Suppressor macrophage (primary cell): ENCODE measurements around the gene CBFA2T2.
A peak's percentile ranks its signal among the peaks of the same experiment; 100 is the strongest.
"Not testable (repeated sequence)": the region's sequence is repeated elsewhere in the genome, so short reads cannot be mapped to it uniquely, and the experiment has no call there.

ENCODE experiments used
- DNase-seq, 4 experiments: peaks; one replicate each; pipeline ENCODE4 v3.0.0-alpha.2; 2020 to 2022

The CBFA2T2 gene

DNA sequence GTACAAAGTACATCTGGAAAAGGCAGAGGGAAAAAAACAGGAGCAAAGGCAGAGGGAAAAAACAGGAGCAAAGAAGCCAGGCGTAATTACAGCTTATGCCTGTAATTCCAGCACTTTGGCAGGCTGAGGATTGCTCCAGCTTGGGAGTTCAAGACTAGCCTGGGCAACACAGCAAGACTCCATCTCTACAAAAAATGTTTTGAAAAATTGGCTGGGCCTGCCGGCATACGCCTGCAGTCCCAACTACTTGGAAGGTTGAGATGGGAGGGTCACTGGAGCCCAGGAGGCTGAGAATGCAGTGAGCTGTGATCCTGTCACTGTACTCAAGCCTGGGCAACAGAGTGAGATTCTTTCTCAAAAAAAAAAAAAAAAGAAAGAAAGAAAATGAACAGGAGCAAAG is 19.0 kb upstream of the CBFA2T2 start:
- DNase-seq, result no peak

DNA sequence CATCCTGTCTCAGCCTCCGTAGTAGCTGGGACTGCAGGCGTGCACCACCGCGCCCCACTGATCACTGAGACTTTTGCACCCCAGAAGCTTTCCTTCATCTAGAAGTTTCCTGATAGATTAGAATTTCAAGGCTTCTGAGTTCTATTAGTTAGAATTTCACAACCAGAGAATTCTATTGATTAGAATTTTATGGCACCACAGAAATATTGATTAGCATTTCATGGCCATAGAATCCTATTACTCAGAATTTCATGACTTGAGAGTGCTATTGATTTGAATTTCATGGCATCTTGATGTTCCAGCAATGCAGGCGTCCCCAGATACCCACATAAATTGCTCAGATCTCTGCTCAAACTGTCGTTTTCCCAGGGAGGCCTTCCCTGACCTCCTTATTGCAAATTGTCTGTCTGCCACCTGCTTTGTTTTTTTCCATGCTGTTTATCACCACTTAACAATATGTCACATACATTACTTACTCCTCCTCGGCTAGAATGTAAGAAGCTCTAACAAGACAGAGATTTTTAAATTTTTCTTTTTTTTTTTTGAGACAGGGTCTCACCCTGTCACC is 16.9 kb upstream of the CBFA2T2 start:
- DNase-seq, result no peak

DNA sequence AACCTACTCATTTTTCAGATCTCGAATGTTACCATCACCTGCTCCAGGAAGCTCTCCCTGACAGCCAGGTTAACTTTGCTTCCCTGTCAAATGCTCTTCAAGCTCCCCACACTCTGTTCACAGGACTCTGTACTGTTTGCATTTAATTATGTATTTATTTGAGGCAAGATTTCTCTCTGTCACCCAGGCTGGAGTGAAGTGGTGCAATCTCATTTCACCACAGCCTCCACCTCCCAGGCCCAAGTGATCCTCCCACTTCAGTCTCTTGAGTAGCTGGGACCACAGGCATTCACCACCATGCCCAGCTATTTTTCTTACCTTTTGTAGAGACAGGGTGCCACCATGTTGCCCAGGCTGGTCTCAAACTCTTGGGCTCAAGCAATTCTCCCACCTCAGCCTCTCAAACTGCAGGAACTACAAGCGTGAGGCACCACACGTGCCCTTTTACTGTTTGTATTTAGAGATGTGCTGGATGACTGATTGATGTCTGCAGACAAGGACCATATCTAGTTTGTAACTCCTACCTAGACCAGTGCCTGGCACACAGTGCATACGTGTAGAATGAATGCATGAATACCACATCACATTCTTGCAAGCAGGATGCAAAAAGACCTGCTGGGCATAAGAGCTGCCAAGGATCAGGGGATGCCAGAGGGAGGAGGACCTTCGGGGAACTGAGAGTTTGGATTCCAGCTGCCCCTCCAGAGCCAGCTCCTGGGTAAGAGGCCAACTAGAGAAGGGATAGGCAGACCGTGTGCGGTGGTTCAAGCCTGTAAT is 15.6 kb upstream of the CBFA2T2 start:
- peak in 1 of 4 experiments; percentile 27 for DNase-seq

DNA sequence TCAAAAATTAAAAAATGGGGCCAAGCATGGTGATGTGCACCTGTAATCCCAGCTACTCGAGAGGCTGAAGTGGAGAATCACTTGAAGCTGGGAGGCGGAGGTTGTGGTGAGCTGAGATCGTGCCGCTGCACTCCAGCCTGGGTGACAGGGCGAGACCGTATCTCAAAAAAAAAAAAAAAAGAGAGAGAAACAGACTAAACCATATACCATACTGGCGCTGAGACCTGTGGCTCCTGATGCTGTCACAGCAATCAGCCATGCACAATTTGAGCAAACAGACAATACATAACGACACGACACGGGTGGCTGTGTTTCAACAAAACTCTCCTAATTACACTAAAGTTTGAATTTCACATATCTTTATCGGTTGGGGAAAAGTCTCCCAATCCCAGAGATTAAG is 14.9 kb upstream of the CBFA2T2 start:
- DNase-seq, result no peak

DNA sequence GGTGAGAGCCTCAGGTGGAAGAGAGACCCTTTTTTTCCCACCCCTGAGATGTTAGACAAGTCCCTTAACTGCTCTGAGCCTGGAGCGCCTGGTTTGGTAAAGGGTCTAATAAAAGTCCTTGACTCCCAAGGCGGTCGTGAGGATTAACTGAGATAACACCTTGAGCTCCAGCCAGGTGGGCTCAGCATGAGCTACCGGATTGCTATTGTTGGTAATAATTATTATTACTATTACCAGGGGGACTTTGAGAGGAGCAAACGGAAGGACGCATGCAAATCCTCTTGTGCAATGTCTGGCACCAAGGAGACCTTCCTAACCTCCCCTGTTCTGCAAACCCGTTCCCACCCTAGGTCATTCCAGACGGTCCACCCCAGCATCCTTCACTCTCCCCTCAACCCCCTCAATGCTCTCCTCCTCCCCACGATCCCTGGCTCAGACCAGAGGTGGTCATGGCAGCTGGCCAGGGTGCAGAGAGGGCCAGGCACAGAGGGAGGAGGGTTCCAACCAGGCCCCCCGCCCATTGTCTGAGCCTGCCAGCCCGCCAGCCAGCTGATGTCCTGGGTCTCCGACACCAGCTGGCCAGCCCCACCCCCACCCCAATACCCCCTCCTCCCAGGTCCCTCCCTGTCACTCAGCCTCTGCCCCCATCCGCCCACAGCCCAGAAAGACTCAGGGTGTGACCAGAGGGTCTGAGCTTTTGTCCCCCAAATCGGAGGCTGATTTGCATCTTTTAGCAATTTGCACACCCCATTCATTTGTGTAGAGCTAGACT is 14.3 kb upstream of the CBFA2T2 start:
- DNase-seq, result no peak

DNA sequence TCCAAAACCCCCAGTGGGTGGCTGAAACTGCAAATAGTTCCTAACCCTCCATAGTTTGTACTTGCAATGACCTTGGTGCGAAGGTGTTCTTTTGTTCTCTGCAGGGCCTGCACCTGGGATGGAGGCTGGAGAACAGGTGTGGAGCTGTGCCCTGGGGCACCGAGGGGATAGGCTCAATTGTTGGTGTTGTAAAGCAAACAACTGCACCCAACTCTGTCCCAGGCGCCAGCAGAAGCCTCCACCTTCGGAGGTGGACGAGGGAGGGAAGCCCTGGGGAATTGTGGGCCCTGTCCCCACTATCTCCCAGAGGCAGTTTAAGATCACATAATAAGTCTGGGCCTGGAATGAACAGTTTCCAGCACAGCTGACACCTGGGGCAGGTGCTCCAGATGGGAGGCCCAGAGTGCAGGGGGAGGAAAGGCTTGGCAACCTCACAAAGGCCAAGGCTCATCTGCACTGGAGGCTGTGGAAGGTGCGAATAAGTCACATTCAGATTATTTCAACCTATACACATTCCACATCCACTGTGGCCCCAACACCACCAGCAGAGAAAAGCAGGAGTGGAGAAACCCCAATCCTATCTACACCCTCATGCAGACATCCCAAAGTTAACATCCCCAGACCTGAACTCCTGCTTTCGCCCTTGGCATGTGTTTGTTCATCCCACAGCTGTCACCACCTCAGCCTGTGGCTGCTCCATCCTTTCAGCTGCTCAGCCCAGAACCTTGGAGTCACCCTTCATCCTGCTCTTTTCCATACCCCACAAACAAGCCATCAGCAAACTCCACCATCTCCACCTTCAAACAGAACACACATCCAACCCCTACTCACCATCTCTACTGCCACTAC is 12.3 kb upstream of the CBFA2T2 start:
- DNase-seq, result no peak

DNA sequence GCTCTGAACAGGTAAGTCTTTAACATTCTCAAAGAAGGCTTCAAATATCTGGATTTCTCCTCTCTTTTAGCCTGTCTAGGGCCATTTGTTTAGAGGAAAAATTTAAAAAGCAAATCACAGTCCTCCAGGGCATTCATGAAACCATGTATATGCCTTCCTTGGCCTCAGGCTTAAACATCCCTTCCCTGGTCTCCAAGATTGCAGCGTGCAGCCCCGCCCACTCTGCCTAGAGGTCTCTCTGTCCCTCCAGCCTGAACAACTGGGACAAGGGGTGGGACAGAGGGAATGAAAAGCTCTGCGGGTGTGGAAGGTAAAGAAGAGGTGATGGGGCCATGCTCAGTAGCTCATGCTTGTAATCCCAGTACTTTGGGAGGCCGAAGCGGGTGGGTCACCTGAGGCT is 9.8 kb upstream of the CBFA2T2 start:
- DNase-seq, result no peak

DNA sequence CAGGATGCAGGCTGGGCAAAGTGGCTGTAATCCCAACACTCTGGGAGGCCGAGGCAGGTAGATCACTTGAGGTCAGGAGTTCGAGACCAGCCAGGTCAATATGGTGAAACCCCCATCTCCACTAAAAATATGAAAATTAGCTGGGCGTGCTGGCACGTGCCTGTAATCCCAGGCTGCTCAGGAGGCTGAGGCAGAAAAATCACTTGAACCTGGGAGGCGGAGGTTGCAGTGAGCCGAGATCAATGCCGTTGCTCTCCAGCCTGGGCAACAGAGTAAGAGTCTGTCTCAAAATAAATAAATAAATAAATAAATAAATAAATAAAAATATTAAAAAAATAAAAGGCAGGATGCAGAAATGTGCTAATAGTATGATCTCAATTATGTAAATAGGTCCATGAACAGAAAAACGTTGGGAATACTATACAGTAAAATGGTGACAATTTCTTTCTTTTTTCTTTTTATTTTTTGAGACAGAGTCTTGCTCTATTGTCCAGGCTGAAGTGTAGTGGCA is 8.4 kb upstream of the CBFA2T2 start:
- no peak for DNase-seq

DNA sequence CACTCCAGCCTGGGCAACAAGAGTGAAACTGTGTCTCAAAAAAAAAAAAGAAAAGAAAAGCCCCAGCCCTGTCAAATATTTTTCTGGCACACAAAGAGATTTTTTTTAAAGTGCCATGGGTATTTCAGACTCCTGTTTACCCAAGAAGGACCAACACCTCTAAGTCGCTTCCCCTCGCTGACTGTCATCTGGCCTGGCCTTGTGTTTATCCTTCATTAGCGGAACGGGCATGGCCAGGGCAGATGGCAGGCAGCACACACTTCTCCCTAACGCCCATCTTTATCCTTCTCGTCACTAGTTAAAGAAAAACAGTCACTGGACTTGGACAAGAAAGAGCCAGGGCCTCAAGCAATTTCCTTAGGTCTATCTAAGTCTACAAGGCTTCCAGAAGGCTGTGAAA is 7.3 kb upstream of the CBFA2T2 start:
- DNase-seq, result no peak

DNA sequence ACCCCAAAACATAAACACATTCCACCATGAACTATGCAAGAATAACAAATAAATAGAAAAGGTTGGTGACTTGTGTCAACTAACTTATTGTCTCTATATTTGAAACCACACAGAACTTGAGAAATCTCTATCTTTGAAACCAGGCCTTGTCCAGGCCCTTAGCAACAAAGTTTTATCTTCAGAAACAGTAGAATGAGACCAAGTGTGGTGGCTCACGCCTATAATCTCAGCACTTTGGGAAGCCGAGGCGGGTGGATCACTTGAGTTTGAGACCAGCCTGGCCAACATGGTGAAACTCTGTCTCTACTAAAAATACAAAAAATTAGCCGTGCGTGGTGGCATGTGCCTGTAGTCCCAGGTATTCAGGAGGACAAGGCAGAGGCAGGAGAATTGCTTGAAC is 6.7 kb upstream of the CBFA2T2 start:
- not testable (repeated sequence) for DNase-seq

DNA sequence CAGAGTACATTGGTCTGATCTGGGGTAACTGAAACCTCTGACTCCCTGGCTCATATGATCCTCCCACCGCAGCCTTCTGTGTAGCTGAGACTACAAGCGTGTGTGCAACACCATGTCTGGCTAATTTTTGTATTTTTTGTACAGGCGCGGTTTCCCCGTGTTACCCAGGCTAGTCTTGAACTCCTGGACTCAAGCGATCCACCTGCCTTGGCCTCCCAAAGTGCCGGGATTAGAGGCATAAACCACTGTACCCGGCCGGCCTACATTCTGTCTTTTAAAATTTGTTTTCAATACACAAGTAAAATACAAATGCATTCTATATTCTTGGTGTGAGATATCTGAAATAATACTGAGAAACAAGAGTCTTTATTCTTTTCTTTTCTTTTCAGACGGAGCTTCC is 1.7 kb upstream of the CBFA2T2 start:
- no peak for DNase-seq

DNA sequence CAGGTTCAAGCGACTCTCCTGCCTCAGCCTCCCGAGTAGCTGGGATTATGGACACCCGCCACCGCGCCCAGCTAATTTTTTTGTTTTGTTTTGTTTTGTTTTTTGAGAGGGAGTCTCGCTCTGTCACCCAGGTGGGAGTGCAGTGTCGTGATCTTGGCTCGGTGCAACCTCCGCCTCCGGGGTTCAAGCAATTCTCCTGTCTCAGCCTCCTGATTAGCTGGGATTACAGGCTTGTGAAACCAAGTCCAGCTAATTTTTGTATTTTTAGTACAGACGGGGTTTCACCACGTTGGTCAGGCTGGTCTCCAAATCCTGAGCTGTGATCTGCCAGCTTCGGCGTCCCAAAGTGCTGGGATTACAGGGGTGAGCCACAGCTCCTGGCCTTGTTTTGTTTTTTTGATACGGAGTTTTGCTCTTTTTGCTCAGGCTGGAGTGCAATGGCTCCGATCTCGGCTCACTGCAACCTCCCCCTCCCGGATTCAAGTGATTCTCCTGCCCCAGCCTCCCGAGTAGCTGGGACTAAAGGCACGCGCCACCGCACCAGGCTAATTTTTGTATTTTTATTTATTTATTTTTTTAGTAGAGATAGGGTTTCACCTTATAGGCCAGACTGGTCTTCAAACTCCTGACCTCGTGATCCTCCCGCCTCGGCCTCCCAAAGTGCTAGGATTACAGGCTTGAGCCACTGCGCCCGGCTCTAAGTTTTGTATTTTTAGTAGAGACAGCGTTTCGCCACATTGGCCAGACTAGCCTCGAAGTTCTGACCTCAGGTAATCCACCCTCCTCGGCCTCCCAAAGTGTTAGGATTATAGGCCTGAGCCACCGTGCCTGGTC is 1.0 kb upstream of the CBFA2T2 start:
- DNase-seq, result not testable (repeated sequence)

DNA sequence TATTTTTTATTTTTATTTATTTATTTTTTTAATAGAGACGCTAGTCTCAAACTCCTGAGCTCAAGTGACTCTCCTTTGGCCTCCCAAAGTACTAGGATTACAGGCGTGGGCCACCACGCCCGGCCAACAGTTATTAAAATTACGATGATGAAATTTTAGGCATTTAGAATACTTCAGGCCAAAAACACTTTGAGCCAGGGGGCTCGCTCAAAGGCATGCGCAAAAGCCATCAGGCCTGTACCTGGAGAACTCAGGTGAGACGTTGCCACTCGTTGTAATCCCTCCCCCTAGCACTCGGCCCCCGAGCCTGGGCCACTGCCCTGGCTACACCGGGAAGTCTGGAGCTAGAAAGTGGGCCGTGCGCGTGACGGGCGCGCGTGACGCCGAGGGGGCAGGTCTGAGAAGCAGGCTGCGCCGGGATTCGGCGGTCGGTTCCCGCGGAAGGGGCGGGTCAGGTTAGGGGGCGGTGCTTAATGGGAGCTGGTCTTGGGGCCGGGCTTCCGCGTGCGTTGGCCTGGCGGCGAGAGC is 337 bp upstream of the CBFA2T2 start:
- peak; percentile 99 to 100 (median 100) for DNase-seq

DNA sequence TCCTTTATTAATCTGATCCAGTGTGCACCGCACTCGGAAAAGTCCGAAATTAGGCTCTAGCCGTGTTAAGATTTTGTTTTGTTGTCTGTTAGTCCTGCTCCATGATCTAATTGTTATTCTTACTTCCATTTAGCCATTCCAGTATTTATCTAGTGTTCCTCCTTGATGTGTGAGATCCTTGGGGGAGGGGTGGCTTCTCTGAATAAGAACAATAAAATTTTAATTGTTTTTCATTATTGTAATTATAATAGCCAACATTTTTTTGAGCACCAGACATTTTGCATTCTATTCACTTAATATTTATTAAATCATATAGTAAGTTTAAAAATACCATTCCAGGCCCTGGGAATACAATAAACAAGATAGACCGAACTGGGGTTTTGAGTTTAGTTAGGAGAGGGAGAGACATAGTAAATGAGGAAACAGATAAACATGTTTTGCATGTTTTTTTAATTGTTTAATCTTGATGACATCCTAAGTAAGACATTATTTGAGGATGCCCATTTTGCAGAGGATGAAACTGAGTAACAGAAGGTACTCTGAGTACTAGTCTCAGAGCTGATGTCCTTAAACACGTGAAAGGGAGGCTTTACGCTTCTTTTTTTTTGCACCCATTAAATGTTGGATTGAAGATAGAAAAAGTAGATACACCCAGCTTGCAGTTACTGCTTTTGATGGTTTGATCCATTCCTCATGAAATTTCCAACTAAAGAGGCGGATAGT is 1.2 kb downstream of the CBFA2T2 start:
- DNase-seq, result no peak

DNA sequence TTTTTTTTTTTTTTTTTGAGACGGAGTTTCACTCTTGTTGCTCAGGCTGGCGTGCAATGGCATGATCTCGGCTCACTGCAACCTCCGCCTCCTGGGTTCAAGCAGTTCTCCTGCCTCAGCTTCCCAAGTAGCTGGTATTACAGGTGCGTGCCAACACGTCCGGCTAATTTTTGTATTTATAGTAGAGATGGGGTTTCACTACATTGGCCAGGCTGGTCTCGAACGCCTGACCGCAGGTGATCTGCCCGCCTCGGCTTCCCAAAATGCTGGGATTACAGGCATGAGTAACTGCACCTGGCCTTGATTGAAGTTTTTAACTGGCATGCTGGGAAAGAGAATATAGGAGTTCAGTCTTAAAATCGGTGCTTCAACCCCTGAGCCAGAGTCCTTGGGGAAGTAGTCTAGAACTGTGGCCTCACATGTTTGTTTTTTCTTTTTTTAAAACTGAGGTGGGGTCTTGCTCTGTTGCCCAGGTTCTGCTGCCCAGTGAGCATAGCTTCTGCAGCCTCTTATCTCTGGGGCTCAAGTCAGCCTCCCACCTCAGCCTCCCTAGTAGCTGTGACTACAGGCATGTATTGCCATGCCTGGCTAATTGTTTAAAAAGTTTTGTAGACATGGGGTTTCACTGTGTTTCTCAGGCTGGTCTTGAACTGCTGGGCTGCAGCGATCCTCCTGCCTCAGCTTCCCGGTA is 3.3 kb downstream of the CBFA2T2 start:
- DNase-seq, result no peak

DNA sequence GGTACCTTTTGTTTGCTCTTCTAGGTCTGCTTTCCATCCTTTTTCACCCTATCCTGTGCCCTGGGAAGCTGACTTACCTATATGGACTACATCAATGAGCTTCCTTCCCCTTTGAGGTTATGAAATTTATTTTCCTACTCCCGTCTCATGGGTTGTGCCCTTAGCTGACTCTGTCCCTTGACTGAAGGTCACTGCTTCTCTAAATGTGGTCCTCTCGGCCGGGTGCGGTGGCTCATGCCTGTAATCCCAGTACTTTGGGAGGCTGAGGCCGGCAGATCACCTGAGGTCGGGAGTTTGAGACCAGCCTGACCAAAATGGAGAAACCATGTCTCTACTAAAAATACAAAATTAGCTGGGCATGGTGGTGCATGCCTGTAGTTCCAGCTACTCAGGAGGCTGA is 6.9 kb downstream of the CBFA2T2 start:
- peak in 2 of 4 experiments; percentile 18 to 22 for DNase-seq

DNA sequence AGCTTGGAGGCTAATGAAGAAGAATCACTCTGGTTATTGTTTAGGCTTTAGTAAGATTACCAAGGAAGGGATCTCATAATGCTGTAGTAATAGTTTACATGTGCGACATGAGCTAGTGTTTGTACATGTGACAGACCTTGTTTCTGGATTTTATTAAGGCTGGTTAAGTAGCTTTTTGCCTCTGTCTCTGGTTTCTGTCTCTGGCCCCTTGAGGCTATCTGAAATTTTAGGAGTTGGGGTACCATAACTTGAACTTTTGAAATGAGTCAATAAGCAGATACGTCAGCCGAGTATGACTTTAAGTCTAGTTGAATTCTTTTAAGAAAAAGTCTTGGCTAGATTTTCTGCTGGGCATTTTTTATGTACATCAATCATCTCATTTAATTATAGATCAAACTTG is 9.5 kb downstream of the CBFA2T2 start:
- DNase-seq, result no peak

DNA sequence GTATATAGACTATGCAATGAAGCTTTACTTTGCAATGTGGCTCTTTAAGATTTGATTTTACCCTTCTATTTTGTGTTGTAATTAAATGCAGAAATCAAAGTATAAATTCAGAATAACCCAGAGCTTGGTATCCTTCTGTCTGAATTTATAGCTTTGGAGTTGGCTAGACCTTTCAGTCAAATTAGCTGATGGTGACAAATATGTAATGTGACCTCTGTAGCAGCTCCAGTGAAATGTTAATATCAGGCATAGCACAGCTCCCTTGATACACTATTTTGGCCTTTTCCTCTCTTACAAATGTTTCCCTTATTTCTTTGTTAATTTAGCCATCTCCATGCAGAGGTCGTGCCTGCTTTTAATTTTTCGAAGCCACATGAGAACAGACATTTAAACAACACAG is 11.1 kb downstream of the CBFA2T2 start:
- no peak for DNase-seq

DNA sequence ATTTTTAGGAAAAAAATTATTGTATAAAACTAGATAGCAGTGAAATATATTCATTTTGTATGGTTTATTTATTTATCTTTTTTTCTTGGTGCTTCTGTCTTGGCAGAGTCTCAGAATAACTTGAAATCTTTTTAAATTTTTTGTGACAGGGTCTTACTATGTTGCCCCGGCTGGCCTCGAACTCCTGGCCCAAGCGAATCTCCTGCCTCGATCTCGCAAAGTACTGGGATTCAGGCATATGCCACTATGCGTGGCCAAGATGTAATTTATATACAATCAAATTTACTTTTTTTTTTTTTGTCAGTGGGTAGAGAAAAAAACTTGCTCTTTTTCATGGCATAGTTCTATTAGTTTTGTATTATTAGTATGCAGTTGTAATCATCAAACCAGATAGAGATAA is 13.7 kb downstream of the CBFA2T2 start:
- DNase-seq, result no peak

DNA sequence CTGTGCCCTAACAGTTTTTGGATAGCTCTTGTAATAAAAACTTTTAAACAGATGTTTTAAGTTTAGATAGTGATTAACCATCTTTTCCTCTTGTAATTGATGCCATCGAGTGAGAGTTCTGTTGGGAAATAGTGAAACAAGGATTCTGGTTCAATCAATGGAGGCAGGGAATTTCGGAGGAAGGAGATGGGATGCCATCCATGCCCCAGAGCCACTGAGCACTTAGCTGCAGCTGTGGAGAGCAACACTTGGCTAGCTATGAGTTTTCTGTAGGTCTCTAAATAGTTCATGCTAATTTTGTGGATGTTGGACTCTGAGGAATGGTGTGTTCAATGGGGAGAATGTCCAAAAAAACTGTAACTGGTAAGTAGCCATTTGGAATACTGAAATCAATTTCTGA is 16.7 kb downstream of the CBFA2T2 start:
- DNase-seq, result no peak
